SK-N-SH treated with all-trans-retinoic acid at 6 μM for 48 hours (cell line): ENCODE measurements around the gene EPB41.

Experiments
- ARNTL ChIP-seq: fragments of 450-650 bp; formaldehyde crosslinking; IDR thresholded peaks from 2 replicates; pipeline ENCODE4 v1.5.0; 2020; ENCODE audit warnings: low read depth, mild to moderate bottlenecking, moderate library complexity, borderline replicate concordance
- RARB ChIP-seq: fragments of 250-450 bp; sonication (Bioruptor Pico); IDR thresholded peaks from 2 replicates; pipeline ENCODE4 v1.8.0; 2021; ENCODE audit warnings: mild to moderate bottlenecking, moderate library complexity
- SNAI2 ChIP-seq: fragments of 250-450 bp; sonication (Bioruptor Pico); IDR thresholded peaks from 2 replicates; pipeline ENCODE4 v1.5.0; 2020; ENCODE audit warnings: mild to moderate bottlenecking, moderate library complexity
- TCF4 ChIP-seq: fragments of 250-450 bp; sonication (Bioruptor Pico); IDR thresholded peaks from 2 replicates; pipeline ENCODE4 v1.8.0; 2021; ENCODE audit warnings: mild to moderate bottlenecking, moderate library complexity, borderline replicate concordance
- TOX ChIP-seq: fragments of 250-450 bp; sonication (Bioruptor Pico); IDR thresholded peaks from 2 replicates; pipeline ENCODE4 v1.8.0; 2021; ENCODE audit warnings: mild to moderate bottlenecking, moderate library complexity, borderline replicate concordance
- ZFP3 ChIP-seq: fragments of 250-450 bp; sonication (Bioruptor Pico); IDR thresholded peaks from 2 replicates; pipeline ENCODE4 v1.5.0; 2020; ENCODE audit warnings: mild to moderate bottlenecking, moderate library complexity
- ZFP30 ChIP-seq: fragments of 450-650 bp; formaldehyde crosslinking; IDR thresholded peaks from 2 replicates; pipeline ENCODE4 v1.5.0; 2022; ENCODE audit warnings: mild to moderate bottlenecking, moderate library complexity
- ZNF8 ChIP-seq: fragments of 450-650 bp; formaldehyde crosslinking; IDR thresholded peaks from 2 replicates; pipeline ENCODE4 v1.5.0; 2020; ENCODE audit warnings: mild to moderate bottlenecking, moderate library complexity
- TF ChIP-seq, protein P1 (sequence below): fragments of 250-450 bp; sonication (Bioruptor Pico); IDR thresholded peaks from 2 replicates; pipeline ENCODE4 v1.5.1; 2020; ENCODE audit warnings: low read depth, mild to moderate bottlenecking, moderate library complexity
- TF ChIP-seq, protein P2 (sequence below): fragments of 250-450 bp; sonication (Bioruptor Pico); IDR thresholded peaks from 2 replicates; pipeline ENCODE4 v1.5.0; 2020; ENCODE audit warnings: mild to moderate bottlenecking, moderate library complexity
- TF ChIP-seq, protein P3 (sequence below): fragments of 250-450 bp; sonication (Bioruptor Pico); IDR thresholded peaks from 2 replicates; pipeline ENCODE4 v1.5.1; 2021; ENCODE audit warnings: mild to moderate bottlenecking, moderate library complexity
- TF ChIP-seq, protein P4 (sequence below): fragments of 250-450 bp; sonication (Bioruptor Pico); IDR thresholded peaks from 2 replicates; pipeline ENCODE4 v1.8.0; 2020; ENCODE audit warnings: mild to moderate bottlenecking, moderate library complexity, borderline replicate concordance

DNA sequence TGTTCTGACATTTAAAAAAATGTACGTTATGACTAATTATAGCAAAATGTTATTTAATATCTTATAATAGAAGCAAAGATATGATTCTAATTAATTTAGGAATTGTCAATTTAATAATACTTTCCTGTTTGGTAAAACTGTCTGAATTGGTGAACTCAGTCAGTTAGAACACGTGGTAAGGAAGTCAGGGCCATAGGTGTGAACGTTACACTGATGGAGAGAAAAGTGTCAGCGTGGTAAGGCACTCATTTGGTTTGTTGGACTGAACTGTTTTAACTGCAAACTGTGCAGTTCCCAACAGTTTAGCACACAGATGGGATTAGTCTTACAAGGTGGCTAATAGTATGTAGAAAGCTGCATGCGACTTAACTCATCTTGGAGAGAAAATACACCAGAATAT lies 102.9 kb downstream of the EPB41 start:
- no peak for TF ChIP-seq ZNF8 (CRISPR knock-in tag)
- TF ChIP-seq TOX (CRISPR knock-in tag): no peak
- TF ChIP-seq, protein P1, sequence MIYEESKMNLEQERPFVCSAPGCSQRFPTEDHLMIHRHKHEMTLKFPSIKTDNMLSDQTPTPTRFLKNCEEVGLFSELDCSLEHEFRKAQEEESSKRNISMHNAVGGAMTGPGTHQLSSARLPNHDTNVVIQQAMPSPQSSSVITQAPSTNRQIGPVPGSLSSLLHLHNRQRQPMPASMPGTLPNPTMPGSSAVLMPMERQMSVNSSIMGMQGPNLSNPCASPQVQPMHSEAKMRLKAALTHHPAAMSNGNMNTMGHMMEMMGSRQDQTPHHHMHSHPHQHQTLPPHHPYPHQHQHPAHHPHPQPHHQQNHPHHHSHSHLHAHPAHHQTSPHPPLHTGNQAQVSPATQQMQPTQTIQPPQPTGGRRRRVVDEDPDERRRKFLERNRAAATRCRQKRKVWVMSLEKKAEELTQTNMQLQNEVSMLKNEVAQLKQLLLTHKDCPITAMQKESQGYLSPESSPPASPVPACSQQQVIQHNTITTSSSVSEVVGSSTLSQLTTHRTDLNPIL (CRISPR knock-in tag): no peak
- TF ChIP-seq, protein P2, sequence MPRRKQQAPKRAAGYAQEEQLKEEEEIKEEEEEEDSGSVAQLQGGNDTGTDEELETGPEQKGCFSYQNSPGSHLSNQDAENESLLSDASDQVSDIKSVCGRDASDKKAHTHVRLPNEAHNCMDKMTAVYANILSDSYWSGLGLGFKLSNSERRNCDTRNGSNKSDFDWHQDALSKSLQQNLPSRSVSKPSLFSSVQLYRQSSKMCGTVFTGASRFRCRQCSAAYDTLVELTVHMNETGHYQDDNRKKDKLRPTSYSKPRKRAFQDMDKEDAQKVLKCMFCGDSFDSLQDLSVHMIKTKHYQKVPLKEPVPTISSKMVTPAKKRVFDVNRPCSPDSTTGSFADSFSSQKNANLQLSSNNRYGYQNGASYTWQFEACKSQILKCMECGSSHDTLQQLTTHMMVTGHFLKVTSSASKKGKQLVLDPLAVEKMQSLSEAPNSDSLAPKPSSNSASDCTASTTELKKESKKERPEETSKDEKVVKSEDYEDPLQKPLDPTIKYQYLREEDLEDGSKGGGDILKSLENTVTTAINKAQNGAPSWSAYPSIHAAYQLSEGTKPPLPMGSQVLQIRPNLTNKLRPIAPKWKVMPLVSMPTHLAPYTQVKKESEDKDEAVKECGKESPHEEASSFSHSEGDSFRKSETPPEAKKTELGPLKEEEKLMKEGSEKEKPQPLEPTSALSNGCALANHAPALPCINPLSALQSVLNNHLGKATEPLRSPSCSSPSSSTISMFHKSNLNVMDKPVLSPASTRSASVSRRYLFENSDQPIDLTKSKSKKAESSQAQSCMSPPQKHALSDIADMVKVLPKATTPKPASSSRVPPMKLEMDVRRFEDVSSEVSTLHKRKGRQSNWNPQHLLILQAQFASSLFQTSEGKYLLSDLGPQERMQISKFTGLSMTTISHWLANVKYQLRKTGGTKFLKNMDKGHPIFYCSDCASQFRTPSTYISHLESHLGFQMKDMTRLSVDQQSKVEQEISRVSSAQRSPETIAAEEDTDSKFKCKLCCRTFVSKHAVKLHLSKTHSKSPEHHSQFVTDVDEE (CRISPR knock-in tag): no peak
- TF ChIP-seq ZFP3 (CRISPR knock-in tag): no peak
- no peak for TF ChIP-seq RARB
- TF ChIP-seq, protein P3, sequence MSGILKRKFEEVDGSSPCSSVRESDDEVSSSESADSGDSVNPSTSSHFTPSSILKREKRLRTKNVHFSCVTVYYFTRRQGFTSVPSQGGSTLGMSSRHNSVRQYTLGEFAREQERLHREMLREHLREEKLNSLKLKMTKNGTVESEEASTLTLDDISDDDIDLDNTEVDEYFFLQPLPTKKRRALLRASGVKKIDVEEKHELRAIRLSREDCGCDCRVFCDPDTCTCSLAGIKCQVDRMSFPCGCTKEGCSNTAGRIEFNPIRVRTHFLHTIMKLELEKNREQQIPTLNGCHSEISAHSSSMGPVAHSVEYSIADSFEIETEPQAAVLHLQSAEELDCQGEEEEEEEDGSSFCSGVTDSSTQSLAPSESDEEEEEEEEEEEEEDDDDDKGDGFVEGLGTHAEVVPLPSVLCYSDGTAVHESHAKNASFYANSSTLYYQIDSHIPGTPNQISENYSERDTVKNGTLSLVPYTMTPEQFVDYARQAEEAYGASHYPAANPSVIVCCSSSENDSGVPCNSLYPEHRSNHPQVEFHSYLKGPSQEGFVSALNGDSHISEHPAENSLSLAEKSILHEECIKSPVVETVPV: no peak
- no peak for TF ChIP-seq ARNTL (CRISPR knock-in tag)
- TF ChIP-seq ZFP30 (CRISPR knock-in tag): no peak
- no peak for TF ChIP-seq SNAI2 (CRISPR knock-in tag)
- no peak for TF ChIP-seq TCF4 (CRISPR knock-in tag)
- TF ChIP-seq, protein P4, sequence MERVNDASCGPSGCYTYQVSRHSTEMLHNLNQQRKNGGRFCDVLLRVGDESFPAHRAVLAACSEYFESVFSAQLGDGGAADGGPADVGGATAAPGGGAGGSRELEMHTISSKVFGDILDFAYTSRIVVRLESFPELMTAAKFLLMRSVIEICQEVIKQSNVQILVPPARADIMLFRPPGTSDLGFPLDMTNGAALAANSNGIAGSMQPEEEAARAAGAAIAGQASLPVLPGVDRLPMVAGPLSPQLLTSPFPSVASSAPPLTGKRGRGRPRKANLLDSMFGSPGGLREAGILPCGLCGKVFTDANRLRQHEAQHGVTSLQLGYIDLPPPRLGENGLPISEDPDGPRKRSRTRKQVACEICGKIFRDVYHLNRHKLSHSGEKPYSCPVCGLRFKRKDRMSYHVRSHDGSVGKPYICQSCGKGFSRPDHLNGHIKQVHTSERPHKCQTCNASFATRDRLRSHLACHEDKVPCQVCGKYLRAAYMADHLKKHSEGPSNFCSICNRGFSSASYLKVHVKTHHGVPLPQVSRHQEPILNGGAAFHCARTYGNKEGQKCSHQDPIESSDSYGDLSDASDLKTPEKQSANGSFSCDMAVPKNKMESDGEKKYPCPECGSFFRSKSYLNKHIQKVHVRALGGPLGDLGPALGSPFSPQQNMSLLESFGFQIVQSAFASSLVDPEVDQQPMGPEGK (CRISPR knock-in tag): no peak
